OCI-M1 (cell line): ENCODE data around the gene HSPA14.
"Not testable (repeated sequence)": the region's sequence is repeated elsewhere in the genome, so short reads cannot be mapped to it uniquely, and the experiment has no call there.

ENCODE experiments used
- DNase-seq: peaks from one replicate; lab custom pipeline; 2025; lab: John Stamatoyannopoulos, UW

Gene HSPA14

DNA sequence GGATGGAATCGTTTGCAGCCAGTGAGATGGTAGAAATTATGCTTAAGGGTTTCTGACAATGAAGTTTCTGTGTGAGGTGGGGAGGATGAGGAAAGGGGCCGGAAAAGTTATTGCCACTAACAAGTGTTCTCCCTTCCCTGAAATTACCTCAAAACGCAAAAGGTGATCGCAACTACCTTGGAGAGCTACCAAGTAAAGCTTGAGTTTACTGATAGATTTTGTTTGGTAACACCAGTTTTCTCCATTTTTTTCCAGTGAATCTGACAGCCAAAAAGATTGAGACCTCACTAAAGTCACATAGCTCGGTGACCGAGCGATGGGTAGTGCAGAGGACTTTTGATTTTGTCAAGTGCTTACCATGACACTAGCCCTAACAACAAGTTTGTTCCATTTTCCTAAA lies 42.1 kb downstream of the HSPA14 start:
- DNase-seq: peak; percentile 26

DNA sequence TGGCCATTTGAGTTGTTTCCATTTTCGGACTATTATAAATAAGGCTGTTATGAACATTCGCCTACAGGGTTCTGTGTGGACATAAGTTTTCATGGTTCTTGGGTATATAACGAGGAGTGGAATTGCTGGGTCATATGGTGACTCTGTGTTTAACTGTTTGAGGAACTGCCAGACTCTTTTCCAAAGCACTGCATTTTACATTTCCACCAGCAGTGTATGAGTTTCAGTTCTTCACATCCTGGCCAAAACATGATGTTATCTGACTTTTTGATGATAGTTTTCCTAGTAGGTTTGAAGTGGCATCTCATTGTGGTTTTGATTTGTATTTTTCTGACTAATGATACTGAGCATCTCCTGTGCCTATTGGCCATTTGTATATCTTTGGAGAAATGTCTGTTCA lies 46.0 kb downstream of the HSPA14 start:
- DNase-seq: peak; percentile 65

DNA sequence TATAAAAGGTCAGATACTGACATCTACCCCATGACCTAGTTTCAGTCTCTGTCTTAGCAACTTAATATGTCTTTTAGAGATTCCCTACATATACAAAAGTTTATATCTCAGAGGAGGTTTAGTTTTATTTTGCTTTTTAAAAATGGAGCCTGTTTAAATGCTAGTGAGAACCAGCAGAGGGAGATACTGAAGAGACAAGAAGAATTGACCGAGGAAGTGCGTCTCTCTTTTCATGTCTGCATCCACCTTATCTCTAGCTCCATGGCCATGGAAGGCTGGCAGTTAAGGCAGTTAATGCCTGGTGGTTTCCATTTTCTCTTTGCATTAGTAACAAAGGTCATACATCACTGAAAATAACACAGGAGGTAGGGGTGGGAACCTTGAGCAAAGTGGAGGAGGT lies 51.2 kb downstream of the HSPA14 start:
- DNase-seq: peak; percentile 89

DNA sequence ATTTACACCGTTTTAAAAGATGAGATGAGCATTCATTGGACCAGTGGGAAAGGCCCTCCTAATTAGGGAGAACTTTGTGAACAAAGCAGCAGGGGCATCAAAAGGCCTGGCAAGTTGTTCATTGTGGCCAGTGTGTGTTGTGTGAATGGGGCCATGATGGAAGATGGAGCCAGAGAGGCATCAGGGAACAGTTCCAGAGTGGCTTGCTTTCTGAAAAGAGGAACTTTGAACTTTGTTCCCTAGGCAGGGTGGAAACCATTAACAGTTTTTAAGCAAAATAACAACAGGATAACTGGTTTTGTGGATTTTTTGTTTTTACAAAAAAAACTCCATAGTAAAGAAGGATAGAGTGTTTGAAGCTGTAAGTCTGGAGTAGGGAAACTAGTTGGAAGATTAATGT lies 53.0 kb downstream of the HSPA14 start:
- DNase-seq: peak; percentile 23

DNA sequence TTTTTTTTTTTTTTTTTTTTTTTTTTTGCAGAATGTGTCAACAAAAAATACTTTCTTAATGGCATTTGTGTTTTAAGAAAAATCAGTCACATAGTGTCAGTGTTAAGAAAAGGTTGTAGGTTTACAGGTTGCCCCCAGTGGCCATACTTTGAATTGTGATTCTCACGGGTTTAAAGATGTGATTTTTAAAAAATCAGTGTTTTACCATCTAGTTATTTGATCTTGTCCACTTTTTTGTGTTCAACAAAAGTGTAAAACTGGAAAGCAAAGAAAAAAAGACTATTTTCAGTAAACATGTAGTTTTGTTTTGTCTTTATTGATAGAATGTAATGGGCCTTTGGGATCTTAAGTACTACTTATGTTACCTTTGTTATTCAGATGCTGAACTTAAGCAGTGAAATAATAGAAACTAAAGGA lies 66.2 kb downstream of the HSPA14 start:
- DNase-seq: peak; percentile 57

DNA sequence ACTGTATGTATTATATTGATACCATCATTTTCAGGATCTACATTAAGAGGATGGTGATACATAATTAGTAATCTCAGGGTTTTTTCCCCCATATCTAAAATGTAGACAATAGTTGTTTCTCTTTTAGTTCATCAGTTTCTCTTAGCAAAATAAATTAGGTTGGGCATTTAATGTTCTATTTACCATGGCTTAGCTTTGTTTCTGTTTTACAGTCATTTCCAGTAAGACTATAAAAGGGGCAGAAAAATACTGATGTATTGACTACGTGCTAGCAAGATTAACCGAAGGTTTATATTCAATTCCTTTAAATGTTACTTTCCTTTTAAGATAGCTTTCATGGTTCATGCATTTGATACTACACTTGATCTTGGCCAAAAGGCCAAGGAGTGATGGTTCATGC lies 66.8 kb downstream of the HSPA14 start:
- no peak for DNase-seq

DNA sequence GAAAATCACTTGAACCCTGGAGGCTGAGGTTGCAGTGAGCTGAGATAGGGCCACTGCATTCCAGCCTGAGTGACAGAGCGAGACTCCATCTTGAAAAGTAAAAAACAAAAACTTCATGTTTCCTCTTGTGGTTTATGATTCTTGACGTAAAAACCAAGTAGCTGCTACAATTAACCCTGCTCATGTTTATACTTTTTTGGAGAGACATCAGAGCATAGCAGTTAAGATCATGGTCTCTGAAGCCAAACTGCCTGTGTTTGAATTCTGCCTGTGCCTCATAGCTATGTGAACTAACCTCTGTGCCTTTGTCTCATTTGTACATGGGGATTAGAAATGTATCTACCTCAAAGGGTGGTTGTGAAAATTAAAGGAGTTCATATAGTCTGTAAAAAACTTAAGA lies 67.8 kb downstream of the HSPA14 start:
- DNase-seq: no peak

DNA sequence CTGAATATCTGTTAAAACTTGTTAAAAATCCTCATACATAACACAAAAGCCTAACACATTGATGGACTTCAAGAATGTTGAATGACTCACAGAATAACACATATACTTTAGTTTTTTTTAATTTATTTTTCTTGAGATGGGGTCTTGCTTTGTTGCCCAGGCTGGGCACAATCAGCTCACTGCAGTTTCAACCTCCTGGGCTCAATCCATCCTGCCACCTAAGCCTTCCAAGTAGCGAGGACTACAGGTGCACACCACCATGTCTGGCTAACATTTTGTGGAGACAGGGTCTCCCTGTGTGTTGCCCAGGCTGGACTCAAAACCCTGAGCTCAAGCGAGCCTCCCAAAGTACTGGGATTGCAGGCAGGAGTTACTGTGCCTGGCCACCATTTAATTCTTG lies 68.7 kb downstream of the HSPA14 start:
- no peak for DNase-seq

DNA sequence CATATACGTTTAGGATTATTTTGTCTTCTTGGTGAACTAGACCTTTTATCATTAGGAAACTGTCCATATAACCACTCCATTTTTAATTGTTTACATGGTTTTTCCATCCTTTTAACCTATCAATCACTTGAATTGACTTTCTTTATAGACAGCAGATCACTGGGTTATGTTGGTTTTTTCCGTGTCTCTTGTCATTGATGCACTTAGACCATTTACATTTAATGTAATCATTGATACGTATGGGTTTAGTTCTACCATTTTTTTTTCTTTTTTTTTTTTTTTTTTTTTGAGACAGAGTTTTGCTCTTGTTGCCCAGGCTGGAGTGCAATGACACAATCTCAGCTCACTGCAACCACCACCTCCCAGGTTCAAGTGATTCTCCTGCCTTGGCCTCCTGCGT lies 69.5 kb downstream of the HSPA14 start:
- not testable (repeated sequence) for DNase-seq

DNA sequence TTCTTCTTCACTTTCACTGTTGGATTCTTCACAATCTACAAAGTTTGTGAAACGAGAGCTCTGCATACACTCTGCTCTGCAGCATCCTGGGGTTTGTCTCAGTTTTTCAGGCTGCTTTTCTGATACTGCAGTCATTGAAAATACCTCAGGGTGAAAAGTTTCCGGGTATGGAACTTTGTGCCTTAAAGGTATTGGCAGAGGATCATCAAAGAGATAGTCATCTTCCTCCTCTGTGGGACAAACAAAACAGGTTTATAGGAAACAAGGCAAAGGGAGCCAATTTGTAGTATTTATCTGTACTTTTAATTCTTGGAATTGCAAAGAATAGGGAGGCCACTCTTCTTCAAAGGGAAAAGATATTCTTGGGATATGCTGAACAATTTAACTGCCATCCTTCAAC lies 71.0 kb downstream of the HSPA14 start:
- DNase-seq: no peak

DNA sequence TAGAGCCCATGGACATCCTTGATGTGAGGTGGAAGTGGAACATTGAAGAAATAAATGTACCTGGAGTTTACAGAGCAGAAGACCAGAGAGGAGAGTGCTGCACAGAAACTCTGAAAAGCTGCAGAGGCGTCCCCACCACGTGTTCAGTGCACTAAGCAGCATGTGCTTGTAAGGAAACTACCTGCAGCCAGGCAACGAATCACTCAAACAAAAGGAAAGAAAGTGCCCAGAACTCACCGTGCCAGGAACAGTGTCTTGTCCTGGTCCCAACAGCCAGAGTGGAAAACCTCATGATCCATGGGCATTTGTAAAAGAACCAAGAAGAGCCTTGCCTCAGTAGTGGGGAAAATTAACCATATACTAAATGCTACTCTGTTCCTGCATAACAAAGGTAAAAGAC lies 72.8 kb downstream of the HSPA14 start:
- DNase-seq: no peak

DNA sequence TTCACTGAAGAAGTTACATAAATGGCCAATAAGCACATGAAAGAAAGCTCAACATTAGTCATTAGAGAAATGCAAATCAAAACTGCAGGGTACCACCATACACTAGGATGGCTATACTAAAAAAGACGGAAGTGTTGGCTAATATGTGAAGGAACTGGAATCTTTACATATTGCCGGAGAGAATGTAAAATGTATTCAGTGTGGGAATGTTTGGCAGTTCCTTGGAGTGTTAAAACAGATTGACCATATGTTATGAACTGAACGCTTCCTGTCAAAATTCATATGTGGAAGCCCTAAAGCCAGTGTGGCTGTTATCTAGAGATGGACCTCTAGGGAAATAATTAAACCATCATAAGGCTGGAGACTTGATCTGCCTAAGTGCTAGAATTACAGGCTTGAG lies 73.7 kb downstream of the HSPA14 start:
- DNase-seq: peak; percentile 13

DNA sequence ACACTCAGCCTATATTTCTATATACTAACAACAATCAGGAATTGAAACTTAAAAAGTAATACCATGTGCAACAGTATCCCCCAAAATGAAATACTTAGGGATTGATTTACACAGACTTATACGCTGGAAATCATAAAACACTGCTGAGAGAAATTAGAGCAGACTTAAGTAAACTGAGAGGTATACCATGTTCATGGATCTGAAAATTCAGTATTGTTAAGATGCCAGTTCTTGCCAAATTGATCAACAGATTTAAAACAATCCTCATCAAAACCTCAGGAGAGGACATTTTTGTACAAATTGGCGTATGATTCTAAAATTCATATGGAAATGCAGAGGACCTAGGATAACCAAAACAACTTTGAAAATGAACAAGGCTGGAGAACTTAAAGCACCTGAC lies 78.5 kb downstream of the HSPA14 start:
- no peak for DNase-seq

DNA sequence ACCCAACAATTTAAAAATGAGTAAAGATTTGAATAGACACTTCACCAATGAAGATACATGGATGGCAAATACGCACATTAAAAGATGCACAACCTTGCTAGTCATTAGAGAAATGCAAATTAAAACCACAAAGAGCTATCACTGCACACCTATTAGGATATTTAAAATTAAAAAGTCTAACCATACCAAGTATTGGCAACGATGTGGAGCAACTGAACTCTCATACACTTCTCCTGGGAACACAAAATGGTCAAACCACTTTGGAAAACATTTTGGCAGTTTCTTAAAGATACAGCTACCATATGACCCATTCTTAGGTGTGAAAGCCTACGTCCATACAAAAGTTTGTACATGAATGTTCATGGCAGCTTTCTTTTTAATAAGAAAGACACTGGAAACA lies 79.7 kb downstream of the HSPA14 start:
- no peak for DNase-seq

DNA sequence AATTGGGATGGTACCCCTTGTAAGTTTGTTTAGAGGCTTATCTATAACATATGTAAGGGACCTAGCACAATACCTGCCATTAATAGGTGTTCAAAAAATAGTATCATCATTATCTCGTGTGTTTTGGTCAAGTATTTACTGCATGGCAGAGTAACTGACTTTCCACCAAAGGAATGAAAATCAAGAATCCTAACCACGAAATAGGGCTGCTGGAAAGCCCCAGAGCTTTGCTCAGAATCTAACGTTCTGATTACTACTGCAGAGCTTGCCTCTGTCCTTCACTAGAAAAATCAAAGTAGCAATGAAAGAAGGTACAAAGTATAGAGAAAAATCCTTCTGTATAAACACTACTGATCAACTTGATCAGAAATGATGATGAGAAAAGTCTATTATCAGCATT lies 80.9 kb downstream of the HSPA14 start:
- DNase-seq: no peak
